Measurements from ENCODE around the gene C17orf75. TPM values are rescaled to one million over a fixed set of nuclear protein-coding genes. Genes with fewer than 3 reads are reported as not detected.

Gene C17orf75
- total RNA-seq, 2 donors from 2014 or later, result 15.3 to 16.3 TPM

DNA sequence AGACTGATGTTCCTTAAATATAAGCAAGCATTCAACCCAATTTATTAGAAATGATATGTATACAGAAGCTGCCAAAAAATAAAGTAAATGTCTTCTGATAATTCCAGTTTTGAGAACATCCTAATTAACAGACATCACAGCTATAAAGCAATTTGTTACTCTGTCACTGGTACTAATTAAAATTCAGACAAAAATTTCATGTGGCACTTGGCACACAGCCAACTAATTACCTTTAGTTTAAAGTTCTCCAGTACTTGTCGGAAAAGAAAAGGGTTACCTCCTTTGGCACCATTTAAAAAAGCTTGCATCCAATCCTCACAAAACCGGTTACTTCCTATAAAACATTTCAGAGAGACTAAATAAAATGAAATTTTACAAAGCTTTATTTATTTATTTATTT lies 8.8 kb downstream of the C17orf75 start:
- no peaks in the 10 kb centered on the region for H3K27me3 ChIP-seq (replicated peaks; ENCODE audit: insufficient read depth)
- no peaks in the 10 kb centered on the region for H3K36me3 ChIP-seq
- no peaks in the 10 kb centered on the region for H3K9me3 ChIP-seq
- no peak for DNase-seq (ENCODE audit: low spot score)
- H3K4me1 ChIP-seq (replicated peaks), result no peaks in the 10 kb centered on the region
- H3K4me3 ChIP-seq, result no peak overlapping the region
- WGBS, result 61% methylated on average over 2 of the region's 2 CpGs
- H3K27ac ChIP-seq, result no peak overlapping the region
- TF ChIP-seq POLR2AphosphoS5 (IDR thresholded peaks at IDR 0.05) (no peak), POLR2A (IDR thresholded peaks at IDR 0.05) (no peak)
- TF ChIP-seq, protein P1, sequence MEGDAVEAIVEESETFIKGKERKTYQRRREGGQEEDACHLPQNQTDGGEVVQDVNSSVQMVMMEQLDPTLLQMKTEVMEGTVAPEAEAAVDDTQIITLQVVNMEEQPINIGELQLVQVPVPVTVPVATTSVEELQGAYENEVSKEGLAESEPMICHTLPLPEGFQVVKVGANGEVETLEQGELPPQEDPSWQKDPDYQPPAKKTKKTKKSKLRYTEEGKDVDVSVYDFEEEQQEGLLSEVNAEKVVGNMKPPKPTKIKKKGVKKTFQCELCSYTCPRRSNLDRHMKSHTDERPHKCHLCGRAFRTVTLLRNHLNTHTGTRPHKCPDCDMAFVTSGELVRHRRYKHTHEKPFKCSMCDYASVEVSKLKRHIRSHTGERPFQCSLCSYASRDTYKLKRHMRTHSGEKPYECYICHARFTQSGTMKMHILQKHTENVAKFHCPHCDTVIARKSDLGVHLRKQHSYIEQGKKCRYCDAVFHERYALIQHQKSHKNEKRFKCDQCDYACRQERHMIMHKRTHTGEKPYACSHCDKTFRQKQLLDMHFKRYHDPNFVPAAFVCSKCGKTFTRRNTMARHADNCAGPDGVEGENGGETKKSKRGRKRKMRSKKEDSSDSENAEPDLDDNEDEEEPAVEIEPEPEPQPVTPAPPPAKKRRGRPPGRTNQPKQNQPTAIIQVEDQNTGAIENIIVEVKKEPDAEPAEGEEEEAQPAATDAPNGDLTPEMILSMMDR (IDR thresholded peaks at IDR 0.05), result no peak
- intact Hi-C loops (cut with DNase I), result no loop called here

DNA sequence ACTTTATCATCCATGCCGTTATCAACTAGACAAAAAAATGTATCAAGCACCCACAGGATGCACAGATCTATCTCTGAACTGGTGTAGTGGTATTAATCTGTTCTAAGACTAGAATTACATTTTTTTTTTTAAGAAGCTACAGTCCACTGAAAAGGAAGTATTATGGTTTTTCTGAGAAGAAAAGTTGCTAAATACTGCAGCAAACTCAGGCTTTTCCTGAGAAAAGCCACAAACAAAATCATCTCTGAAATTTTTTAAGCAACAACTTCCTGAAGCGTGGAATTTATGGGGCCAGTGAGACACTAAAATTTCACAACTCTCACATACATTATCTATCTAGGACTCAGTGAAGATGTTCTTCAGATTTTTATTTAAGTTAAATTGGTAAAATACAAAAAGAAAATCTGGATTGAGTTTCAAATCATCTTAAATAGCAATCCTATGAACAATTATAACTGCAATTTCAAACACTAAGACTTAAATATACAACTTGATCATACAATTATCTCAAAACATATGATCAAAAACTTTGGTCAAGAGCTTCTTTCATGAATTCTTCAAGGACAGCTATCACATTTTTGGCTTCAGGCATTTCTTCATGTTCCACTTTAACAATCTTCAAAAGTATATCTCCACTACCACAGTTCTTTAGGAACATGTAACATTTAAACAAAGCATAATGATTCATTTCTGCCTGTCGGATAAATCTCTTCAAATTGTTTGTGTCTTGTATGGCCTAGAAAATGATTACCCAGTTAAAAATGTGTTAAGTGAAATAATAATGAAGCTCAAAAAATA lies 10.5 kb downstream of the C17orf75 start:
- no peaks in the 10 kb centered on the region for H3K9me3 ChIP-seq
- H3K27ac ChIP-seq, result no peak overlapping the region
- no peaks in the 10 kb centered on the region for H3K4me1 ChIP-seq (replicated peaks)
- 84% methylated on average over 3 of the region's 3 CpGs for WGBS
- H3K4me3 ChIP-seq, result no peak overlapping the region
- H3K27me3 ChIP-seq (replicated peaks; ENCODE audit: insufficient read depth), result no peaks in the 10 kb centered on the region
- no peaks in the 10 kb centered on the region for H3K36me3 ChIP-seq
- DNase-seq (ENCODE audit: low spot score), result no peak
- no peak for TF ChIP-seq POLR2AphosphoS5 (IDR thresholded peaks at IDR 0.05)
- TF ChIP-seq POLR2A (IDR thresholded peaks at IDR 0.05), result no peak
- TF ChIP-seq, protein P1 (IDR thresholded peaks at IDR 0.05), result no peak
- intact Hi-C loops (cut with DNase I), result no loop called here

DNA sequence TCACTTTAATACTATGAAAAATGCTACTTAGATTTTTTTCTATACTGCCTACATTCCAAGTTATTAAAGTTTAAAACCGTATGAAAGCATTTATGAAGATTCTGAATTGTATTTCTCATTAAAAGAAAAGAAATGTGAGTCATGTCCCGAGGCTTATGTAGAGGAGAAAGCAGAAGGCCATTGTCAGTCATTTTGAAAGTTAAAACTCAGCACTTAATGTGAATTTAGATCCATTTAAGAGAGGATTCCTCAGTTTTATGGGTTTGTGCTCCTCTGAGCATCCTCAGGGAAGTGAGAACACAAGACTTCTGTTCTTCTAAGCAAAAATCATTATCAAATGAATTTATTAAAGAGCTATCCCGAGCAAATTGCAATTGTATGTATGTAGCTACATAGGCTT lies 11.8 kb downstream of the C17orf75 start:
- intact Hi-C loops (cut with DNase I), result no loop called here
- Histone ChIP-seq H3K9me3 (no peaks in the 10 kb centered on the region), H3K4me1 (replicated peaks) (no peaks in the 10 kb centered on the region), H3K36me3 (no peaks in the 10 kb centered on the region), H3K4me3 (no peak overlapping the region), H3K27ac (no peak overlapping the region), H3K27me3 (replicated peaks; ENCODE audit: insufficient read depth) (no peaks in the 10 kb centered on the region)
- TF ChIP-seq POLR2A (IDR thresholded peaks at IDR 0.05) (no peak), POLR2AphosphoS5 (IDR thresholded peaks at IDR 0.05) (no peak)
- TF ChIP-seq, protein P1 (IDR thresholded peaks at IDR 0.05), result no peak
- DNase-seq (ENCODE audit: low spot score), result no peak
- 61% methylated on average over 3 of the region's 3 CpGs for WGBS

DNA sequence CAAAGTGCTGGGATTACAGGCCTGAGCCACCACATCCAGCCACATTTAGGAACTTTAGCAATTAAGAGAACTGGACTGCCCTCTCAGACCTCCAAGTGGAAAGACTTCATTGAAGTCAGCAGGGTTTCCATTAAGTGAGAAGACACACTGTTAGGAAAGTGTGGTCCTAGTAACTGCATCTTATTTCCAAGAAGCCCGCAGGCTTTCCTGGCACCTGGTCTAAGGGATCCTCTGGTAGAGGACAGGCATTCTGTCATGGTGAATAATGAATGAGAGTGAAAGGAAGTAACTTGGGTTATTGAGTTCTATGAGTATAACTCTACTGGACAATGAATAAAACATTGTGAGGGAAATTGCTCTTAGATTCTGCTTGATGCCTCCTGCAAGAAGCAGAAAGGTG lies 14.1 kb downstream of the C17orf75 start:
- Histone ChIP-seq H3K4me3 (no peak overlapping the region), H3K27me3 (replicated peaks; ENCODE audit: insufficient read depth) (no peaks in the 10 kb centered on the region), H3K27ac (no peak overlapping the region), H3K36me3 (no peaks in the 10 kb centered on the region), H3K4me1 (replicated peaks) (no peaks in the 10 kb centered on the region), H3K9me3 (no peaks in the 10 kb centered on the region)
- TF ChIP-seq POLR2AphosphoS5 (IDR thresholded peaks at IDR 0.05), result no peak
- TF ChIP-seq POLR2A (IDR thresholded peaks at IDR 0.05), result no peak
- TF ChIP-seq, protein P1 (IDR thresholded peaks at IDR 0.05), result no peak
- intact Hi-C loops (cut with DNase I), result no loop called here
- WGBS, result 100% methylated on average over 1 of the region's 1 CpG
- DNase-seq (ENCODE audit: low spot score), result no peak

Measured in prostate gland (tissue), 2 donors.